ENCODE data around the gene FUBP1. TPM values are rescaled to one million over a fixed set of nuclear protein-coding genes. Genes with fewer than 3 reads are reported as not detected.

The FUBP1 gene
- total RNA-seq, 2 experiments from 2014 or later, result 234 to 301 TPM

DNA sequence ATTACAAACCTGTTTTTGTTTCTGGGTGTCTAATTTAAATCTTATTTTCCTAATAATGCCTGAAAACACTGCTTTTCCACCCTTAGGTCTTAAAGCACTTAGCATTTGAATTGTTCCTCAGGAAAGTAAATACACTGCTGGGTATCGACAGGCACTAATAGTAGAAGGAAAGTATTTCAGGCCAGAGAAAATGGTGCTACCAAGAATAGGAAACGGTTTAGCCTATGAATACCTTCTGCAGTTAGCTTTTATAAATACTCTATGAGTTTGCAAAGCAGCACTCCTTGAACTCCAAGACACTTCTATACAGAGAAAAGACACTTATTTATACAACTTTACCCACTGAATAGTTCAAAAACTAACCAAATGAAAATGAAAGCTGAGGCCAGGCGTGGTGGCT, 6.8 kb downstream of the FUBP1 start:
- H3K4me1 ChIP-seq (ENCODE audit: insufficient read depth, low read length, poor library complexity, severe bottlenecking), result peaks cover 28% of the 10 kb centered on the region
- peaks cover 100% of the 10 kb centered on the region for H3K36me3 ChIP-seq (ENCODE audit: insufficient read depth, low read length)
- no peak for TF ChIP-seq EZH2phosphoT487 (IDR thresholded peaks at IDR 0.05; ENCODE audit: borderline replicate concordance, low read depth, low read length)
- TF ChIP-seq CTCF (conservative IDR thresholded peaks at IDR 0.05; ENCODE audit: low read length), result no peak
- ChIA-PET CTCF (ENCODE audit: unreplicated experiment) (no interaction called here), POLR2A (interaction anchor here (0.5 to 0.7 kb wide), 4 partner anchors 15 to 312 kb away, joined by 3 to 9 read pairs (median 3); no protein-coding TSS in a partner anchor)
- DNase-seq (ENCODE audit: low spot score), result no peak
- no peaks in the 10 kb centered on the region for H3K9me2 ChIP-seq (ENCODE audit: insufficient read depth, low read length)
- peaks cover 100% of the 10 kb centered on the region for H3K79me2 ChIP-seq (ENCODE audit: insufficient read depth, low read depth, low read length)
- H3K4me3 ChIP-seq (ENCODE audit: low read depth, low read length, poor library complexity, severe bottlenecking), result no peak overlapping the region
- no TSS peak for BruUV-seq (replicated peaks)
- peaks cover 69% of the 10 kb centered on the region for H4K20me1 ChIP-seq (ENCODE audit: insufficient read depth, low read length)
- no peak overlapping the region for H3K4me2 ChIP-seq (ENCODE audit: low read length)
- H3K9me3 ChIP-seq (ENCODE audit: low read length), result no peaks in the 10 kb centered on the region
- no peak overlapping the region for H3K27ac ChIP-seq (ENCODE audit: low read depth, low read length, poor library complexity, severe bottlenecking)
- intact Hi-C loops (cut with micrococcal nuclease; ENCODE audit: unreplicated experiment), result no loop called here
- H2AFZ ChIP-seq (ENCODE audit: low read length), result no peak overlapping the region

GRCh38 chr1:77970192-77970591, 8.7 kb downstream of the FUBP1 start:
- no peaks in the 10 kb centered on the region for H3K9me3 ChIP-seq (ENCODE audit: low read length)
- H3K36me3 ChIP-seq (ENCODE audit: insufficient read depth, low read length), result peaks cover 100% of the 10 kb centered on the region
- no peak overlapping the region for H3K4me2 ChIP-seq (ENCODE audit: low read length)
- no TSS peak for BruUV-seq (replicated peaks)
- H3K27ac ChIP-seq (ENCODE audit: low read depth, low read length, poor library complexity, severe bottlenecking), result no peak overlapping the region
- TF ChIP-seq CTCF (conservative IDR thresholded peaks at IDR 0.05; ENCODE audit: low read length), result no peak
- no peak for TF ChIP-seq EZH2phosphoT487 (IDR thresholded peaks at IDR 0.05; ENCODE audit: borderline replicate concordance, low read depth, low read length)
- no peak for DNase-seq (ENCODE audit: low spot score)
- no peaks in the 10 kb centered on the region for H3K9me2 ChIP-seq (ENCODE audit: insufficient read depth, low read length)
- intact Hi-C loops (cut with micrococcal nuclease; ENCODE audit: unreplicated experiment), result no loop called here
- no peak overlapping the region for H2AFZ ChIP-seq (ENCODE audit: low read length)
- CTCF ChIA-PET (ENCODE audit: unreplicated experiment), result no interaction called here
- H3K4me3 ChIP-seq (ENCODE audit: low read depth, low read length, poor library complexity, severe bottlenecking), result no peak overlapping the region
- POLR2A ChIA-PET, result interaction anchor here (1.0 to 6.4 kb wide), 2 partner anchors 7 to 34 kb away, joined by 3 to 47 read pairs; partner anchors contain the start of genes DNAJB4 and FUBP1
- peaks cover 60% of the 10 kb centered on the region for H4K20me1 ChIP-seq (ENCODE audit: insufficient read depth, low read length)
- peaks cover 97% of the 10 kb centered on the region for H3K79me2 ChIP-seq (ENCODE audit: insufficient read depth, low read depth, low read length)
- H3K4me1 ChIP-seq (ENCODE audit: insufficient read depth, low read length, poor library complexity, severe bottlenecking), result peaks cover 9% of the 10 kb centered on the region

DNA sequence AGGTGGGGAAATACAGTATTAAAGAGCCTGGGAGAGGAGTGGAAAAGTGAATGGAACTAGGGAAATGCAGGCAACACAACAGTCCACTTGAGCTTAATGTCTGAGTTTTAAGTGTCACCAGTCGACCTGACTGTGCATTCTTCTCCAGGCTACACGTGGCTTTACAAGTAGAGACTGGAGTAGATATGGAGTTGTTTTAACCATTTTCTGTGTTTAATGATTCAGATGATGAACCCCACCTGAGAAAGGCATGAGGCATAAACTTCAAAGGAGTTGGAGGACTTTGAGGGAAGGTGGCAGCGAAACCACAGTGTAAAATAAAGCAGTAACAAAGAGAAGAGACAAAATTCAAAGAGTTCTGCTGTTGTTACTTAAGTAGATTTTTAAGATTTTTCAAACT, 12.6 kb downstream of the FUBP1 start:
- intact Hi-C loops (cut with micrococcal nuclease; ENCODE audit: unreplicated experiment), result loop anchor here (2.0 kb wide), 1 partner anchor 15 kb away; no protein-coding TSS in a partner anchor
- peaks cover 47% of the 10 kb centered on the region for H4K20me1 ChIP-seq (ENCODE audit: insufficient read depth, low read length)

More for the DNA sequence above, 12.6 kb downstream of the FUBP1 start:
- CTCF ChIA-PET (ENCODE audit: unreplicated experiment), result interaction anchor here (1.3 to 1.6 kb wide), 2 partner anchors 10 to 19 kb away, joined by 3 to 5 read pairs; no protein-coding TSS in a partner anchor
- no peak overlapping the region for H3K4me2 ChIP-seq (ENCODE audit: low read length)
- no peak for DNase-seq (ENCODE audit: low spot score)
- TF ChIP-seq CTCF (conservative IDR thresholded peaks at IDR 0.05; ENCODE audit: low read length) (no peak), EZH2phosphoT487 (IDR thresholded peaks at IDR 0.05; ENCODE audit: borderline replicate concordance, low read depth, low read length) (no peak)
- no peaks in the 10 kb centered on the region for H3K9me2 ChIP-seq (ENCODE audit: insufficient read depth, low read length)
- POLR2A ChIA-PET, result interaction anchor here (0.6 to 6.4 kb wide), 4 partner anchors 10 to 39 kb away, joined by 3 to 47 read pairs (median 9); partner anchors contain the start of genes DNAJB4 and FUBP1
- H3K4me1 ChIP-seq (ENCODE audit: insufficient read depth, low read length, poor library complexity, severe bottlenecking), result no peaks in the 10 kb centered on the region
- peaks cover 77% of the 10 kb centered on the region for H3K79me2 ChIP-seq (ENCODE audit: insufficient read depth, low read depth, low read length)
- H2AFZ ChIP-seq (ENCODE audit: low read length), result no peak overlapping the region
- no peak overlapping the region for H3K4me3 ChIP-seq (ENCODE audit: low read depth, low read length, poor library complexity, severe bottlenecking)
- no peaks in the 10 kb centered on the region for H3K9me3 ChIP-seq (ENCODE audit: low read length)
- peaks cover 100% of the 10 kb centered on the region for H3K36me3 ChIP-seq (ENCODE audit: insufficient read depth, low read length)
- no peak overlapping the region for H3K27ac ChIP-seq (ENCODE audit: low read depth, low read length, poor library complexity, severe bottlenecking)
- no TSS peak for BruUV-seq (replicated peaks)

Data from OCI-LY7 (cell line).